ENCODE measurements around the gene SLC25A26. TPM values are rescaled to one million over a fixed set of nuclear protein-coding genes. Genes with fewer than 3 reads are reported as not detected.

SLC25A26 gene
- total and polyA plus RNA-seq, 2 of the 13 experiments (the other 11 are each of a cell fraction or from before 2014, with no cell fraction given), result 23.1 to 32.7 TPM

DNA sequence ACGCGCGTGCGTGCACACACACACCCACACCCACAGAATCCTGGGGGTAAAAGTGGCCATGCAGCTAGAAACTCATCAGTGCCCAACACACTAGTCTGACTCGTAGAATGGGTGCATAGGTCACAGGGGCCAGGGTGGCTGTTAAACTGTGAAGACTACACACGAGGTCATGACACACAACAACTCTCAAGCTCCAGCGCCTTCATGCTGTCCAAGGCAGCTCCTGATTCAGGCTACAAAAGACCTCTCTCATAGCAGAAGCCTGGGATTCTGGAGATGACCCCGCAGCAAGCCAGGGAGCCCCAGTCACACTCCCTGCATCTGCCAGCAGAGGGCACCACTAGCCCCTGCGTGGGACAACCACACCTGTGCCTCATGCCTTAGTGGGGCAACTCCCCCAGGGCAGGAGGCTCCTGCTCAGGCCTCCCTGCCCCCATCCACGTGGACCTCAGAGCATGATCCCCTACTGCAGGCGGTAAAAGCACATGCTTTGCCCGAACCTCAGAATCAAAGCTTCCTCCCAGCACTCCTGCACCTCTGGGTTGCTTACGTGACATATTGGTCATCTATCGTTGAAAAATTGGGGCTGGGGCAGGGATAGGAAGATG is 186.9 kb downstream of the SLC25A26 start (continued):
- TF ChIP-seq ZNF256 (CRISPR knock-in tag; conservative IDR thresholded peaks at IDR 0.05) (no peak), PAX8 (CRISPR knock-in tag; IDR thresholded peaks at IDR 0.05; ENCODE audit: borderline replicate concordance) (no peak), ZNF17 (CRISPR knock-in tag; IDR thresholded peaks at IDR 0.05) (no peak), POLR2G (IDR thresholded peaks at IDR 0.05; ENCODE audit: low read depth, low read length) (no peak), SETDB1 (CRISPR knock-in tag; IDR thresholded peaks at IDR 0.05; ENCODE audit: borderline replicate concordance) (no peak), TBL1XR1 (IDR thresholded peaks at IDR 0.05; ENCODE audit: borderline replicate concordance, low read length, partially characterized antibody) (no peak), ZKSCAN8 (CRISPR knock-in tag; IDR thresholded peaks at IDR 0.05; ENCODE audit: borderline replicate concordance) (no peak), ZNF670 (CRISPR knock-in tag; IDR thresholded peaks at IDR 0.05; ENCODE audit: borderline replicate concordance) (no peak), EZH2 (conservative IDR thresholded peaks at IDR 0.05; ENCODE audit: low read depth, low read length) (no peak), ARNTL (CRISPR knock-in tag; IDR thresholded peaks at IDR 0.05) (peak; percentile 41; the same call in 1 of the 2 replicates), TSC22D2 (CRISPR knock-in tag; IDR thresholded peaks at IDR 0.05; ENCODE audit: borderline replicate concordance) (no peak; the same call in 1 of the 2 replicates), ZNF33A (CRISPR knock-in tag; IDR thresholded peaks at IDR 0.05; ENCODE audit: borderline replicate concordance) (no peak), ZNF451 (CRISPR knock-in tag; IDR thresholded peaks at IDR 0.05) (no peak), ZNF329 (CRISPR knock-in tag; IDR thresholded peaks at IDR 0.05; ENCODE audit: low read depth) (no peak), ZNF510 (CRISPR knock-in tag; IDR thresholded peaks at IDR 0.05; ENCODE audit: low read depth) (no peak), CC2D1A (CRISPR knock-in tag; IDR thresholded peaks at IDR 0.05) (no peak), ZNF720 (CRISPR knock-in tag; IDR thresholded peaks at IDR 0.05) (no peak), ZNF652 (CRISPR knock-in tag; IDR thresholded peaks at IDR 0.05; ENCODE audit: borderline replicate concordance, low read depth) (no peak), ZBTB7A (CRISPR knock-in tag; IDR thresholded peaks at IDR 0.05) (no peak), LCORL (IDR thresholded peaks at IDR 0.05) (no peak), LCORL (CRISPR knock-in tag; IDR thresholded peaks at IDR 0.05) (peak; percentile 38; the same call in 1 of the 2 replicates), SNAI1 (CRISPR knock-in tag; IDR thresholded peaks at IDR 0.05; ENCODE audit: borderline replicate concordance) (no peak), STAT5B (CRISPR knock-in tag; IDR thresholded peaks at IDR 0.05) (no peak), SP5 (CRISPR knock-in tag; IDR thresholded peaks at IDR 0.05; ENCODE audit: borderline replicate concordance, low read depth) (no peak)
- TF ChIP-seq, protein P1, sequence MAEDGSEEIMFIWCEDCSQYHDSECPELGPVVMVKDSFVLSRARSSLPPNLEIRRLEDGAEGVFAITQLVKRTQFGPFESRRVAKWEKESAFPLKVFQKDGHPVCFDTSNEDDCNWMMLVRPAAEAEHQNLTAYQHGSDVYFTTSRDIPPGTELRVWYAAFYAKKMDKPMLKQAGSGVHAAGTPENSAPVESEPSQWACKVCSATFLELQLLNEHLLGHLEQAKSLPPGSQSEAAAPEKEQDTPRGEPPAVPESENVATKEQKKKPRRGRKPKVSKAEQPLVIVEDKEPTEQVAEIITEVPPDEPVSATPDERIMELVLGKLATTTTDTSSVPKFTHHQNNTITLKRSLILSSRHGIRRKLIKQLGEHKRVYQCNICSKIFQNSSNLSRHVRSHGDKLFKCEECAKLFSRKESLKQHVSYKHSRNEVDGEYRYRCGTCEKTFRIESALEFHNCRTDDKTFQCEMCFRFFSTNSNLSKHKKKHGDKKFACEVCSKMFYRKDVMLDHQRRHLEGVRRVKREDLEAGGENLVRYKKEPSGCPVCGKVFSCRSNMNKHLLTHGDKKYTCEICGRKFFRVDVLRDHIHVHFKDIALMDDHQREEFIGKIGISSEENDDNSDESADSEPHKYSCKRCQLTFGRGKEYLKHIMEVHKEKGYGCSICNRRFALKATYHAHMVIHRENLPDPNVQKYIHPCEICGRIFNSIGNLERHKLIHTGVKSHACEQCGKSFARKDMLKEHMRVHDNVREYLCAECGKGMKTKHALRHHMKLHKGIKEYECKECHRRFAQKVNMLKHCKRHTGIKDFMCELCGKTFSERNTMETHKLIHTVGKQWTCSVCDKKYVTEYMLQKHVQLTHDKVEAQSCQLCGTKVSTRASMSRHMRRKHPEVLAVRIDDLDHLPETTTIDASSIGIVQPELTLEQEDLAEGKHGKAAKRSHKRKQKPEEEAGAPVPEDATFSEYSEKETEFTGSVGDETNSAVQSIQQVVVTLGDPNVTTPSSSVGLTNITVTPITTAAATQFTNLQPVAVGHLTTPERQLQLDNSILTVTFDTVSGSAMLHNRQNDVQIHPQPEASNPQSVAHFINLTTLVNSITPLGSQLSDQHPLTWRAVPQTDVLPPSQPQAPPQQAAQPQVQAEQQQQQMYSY (CRISPR knock-in tag; IDR thresholded peaks at IDR 0.05), result no peak
- TF ChIP-seq, protein P2, sequence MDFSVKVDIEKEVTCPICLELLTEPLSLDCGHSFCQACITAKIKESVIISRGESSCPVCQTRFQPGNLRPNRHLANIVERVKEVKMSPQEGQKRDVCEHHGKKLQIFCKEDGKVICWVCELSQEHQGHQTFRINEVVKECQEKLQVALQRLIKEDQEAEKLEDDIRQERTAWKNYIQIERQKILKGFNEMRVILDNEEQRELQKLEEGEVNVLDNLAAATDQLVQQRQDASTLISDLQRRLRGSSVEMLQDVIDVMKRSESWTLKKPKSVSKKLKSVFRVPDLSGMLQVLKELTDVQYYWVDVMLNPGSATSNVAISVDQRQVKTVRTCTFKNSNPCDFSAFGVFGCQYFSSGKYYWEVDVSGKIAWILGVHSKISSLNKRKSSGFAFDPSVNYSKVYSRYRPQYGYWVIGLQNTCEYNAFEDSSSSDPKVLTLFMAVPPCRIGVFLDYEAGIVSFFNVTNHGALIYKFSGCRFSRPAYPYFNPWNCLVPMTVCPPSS (IDR thresholded peaks at IDR 0.05), result no peak
- TF ChIP-seq, protein P3, sequence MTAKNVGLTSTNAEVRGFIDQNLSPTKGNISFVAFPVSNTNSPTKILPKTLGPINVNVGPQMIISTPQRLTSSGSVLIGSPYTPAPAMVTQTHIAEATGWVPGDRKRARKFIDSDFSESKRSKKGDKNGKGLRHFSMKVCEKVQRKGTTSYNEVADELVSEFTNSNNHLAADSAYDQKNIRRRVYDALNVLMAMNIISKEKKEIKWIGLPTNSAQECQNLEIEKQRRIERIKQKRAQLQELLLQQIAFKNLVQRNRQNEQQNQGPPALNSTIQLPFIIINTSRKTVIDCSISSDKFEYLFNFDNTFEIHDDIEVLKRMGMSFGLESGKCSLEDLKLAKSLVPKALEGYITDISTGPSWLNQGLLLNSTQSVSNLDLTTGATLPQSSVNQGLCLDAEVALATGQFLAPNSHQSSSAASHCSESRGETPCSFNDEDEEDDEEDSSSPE (CRISPR knock-in tag; IDR thresholded peaks at IDR 0.05), result no peak
